IPS DF 19.7 (cell line): Measurements from ENCODE around the gene LMAN2.
"Not testable (repeated sequence)": the region's sequence is repeated elsewhere in the genome, so short reads cannot be mapped to it uniquely, and the experiment has no call there.

Experiments
- DNase-seq: peaks from one replicate; pipeline ENCODE4 v3.0.0-alpha.2; 2013; ENCODE audit warnings: low read depth, low spot score

The LMAN2 gene

GRCh38 chr5:177306674-177307543, 44.6 kb downstream of the LMAN2 start:
- no peak for DNase-seq

GRCh38 chr5:177306103-177306640, 45.3 kb downstream of the LMAN2 start:
- DNase-seq = not testable (repeated sequence)

DNA sequence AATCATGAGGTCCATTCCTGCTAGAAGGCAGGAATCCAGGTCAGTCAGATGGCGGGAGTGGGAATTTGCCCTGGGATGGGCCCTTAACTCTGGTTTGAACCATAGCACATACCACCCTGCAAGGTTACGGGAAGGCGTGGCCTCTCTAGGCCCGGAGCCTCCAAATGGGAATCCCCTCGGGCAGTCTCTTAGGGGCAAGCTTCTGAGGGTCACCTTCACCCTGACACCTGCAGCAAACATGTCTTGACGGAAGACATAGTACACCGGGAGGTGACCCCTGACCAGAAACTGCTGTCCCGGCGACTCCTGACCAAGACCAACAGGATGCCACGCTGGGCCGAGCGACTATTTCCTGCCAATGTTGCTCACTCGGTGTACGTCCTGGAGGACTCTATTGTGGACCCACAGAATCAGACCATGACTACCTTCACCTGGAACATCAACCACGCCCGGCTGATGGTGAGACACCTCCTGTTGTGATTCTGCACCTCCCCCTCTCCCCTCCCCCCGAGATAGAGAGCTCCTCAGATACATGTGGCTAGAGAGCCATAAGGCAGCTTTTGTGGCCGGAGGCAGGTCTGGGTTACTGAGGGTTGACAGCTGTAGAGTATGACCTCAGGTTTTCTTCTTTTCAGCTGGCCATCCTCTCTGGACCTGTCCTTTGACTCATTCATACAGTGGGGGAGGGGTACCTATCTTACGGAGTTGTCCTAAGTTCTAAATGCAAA, 46.9 kb downstream of the LMAN2 start:
- DNase-seq = no peak

DNA sequence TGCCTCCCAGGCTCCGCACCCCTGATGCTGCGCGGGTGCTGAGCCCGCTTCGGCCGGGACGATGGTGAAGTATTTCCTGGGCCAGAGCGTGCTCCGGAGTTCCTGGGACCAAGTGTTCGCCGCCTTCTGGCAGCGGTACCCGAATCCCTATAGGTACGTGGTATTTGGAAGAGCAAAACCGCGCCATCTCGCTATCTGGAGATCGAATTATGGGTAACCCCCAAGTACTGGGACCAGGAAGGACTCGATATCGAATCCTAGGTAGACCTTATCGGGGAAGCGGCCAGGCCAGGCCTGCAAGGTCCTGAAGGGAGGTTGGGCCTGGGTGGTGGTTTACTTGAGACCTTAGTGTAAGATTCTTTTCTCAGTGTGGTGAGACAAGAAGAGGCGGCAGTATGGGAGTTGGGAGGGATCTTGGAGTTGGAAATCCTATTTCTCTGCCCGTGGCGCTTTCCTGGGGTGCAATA, 47.5 kb downstream of the LMAN2 start:
- no peak for DNase-seq

- no peak for DNase-seq
These were observed 48.1 kb downstream of the LMAN2 start, which contains the start of the genes PRELID1 and RAB24 for GRCh38 chr5:177303121-177303924. PRELID1 (plus strand) TSS chr5:177303799; CDS start chr5:177303986, 187 bp downstream. RAB24 (minus strand) TSS chr5:177303719; CDS start chr5:177303288, 431 bp downstream.

DNA sequence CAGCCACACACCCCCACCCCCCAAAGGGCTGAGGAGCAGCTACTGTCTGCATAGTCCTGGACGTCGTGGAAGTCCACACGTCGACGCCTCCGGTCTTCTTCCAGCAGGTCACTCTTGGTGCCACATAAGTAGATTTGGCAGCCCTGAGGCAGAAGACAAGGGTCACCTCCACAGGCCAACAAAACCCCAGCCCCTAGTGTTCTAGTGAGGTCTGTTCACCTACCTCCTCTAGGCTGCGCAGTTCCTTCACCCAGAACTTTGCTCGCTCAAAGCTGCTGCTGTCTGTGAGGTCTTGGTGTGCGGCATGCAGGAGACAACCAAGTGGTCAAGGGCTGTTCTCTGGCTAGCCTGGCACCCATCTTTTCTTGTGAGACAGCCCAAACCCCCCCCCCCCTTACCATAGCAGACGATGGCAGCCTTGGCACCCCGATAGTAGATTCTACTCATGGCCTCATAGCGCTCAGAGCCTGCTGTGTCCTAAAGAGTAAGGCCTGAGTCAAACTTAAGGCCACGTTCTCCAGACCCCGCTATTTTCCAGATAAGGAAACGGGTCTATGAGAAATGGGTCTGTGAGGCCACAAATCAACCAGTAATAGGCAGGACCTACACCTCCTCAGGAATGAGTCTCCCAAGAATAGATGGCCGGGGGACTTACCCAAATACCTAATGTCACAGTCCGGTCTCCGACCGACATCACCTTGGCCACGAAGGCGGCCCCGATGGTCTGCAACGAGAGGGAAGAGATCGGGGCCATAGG, 48.9 kb downstream of the LMAN2 start:
- DNase-seq = no peak

DNA sequence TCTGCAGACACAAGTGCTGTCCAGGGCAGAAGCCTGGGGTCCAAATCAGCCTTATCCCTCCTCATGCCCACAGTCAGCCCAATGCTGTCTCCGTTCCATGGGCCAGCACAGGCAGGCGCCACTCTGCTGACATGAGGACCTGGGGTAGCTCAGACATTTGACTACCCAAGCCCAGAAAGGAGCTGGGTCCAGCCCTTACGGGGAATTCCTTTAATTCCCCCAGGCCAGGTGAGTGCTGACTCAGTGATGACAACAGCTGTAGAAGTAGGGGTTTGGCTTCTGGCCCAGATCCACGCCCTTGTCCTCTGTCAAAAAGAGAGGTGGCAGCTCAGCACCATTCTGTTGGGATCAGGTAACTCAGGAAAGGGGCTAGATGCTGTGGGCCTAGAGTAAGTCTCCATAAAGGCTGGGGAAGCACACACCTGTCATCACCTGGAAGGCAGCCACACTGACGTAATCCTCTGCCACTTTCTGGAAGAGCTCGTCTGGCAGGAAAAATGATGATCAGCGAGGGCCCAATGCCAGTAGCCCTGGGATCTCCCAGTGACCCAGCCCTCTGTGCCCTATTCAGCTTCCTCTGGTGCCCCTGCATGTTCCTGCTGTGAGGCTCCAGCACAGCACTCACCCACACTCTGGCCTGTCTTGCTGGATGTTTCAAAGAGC, 49.8 kb downstream of the LMAN2 start:
- DNase-seq = no peak

GRCh38 chr5:177300951-177301350, 50.5 kb downstream of the LMAN2 start:
- no peak for DNase-seq

DNA sequence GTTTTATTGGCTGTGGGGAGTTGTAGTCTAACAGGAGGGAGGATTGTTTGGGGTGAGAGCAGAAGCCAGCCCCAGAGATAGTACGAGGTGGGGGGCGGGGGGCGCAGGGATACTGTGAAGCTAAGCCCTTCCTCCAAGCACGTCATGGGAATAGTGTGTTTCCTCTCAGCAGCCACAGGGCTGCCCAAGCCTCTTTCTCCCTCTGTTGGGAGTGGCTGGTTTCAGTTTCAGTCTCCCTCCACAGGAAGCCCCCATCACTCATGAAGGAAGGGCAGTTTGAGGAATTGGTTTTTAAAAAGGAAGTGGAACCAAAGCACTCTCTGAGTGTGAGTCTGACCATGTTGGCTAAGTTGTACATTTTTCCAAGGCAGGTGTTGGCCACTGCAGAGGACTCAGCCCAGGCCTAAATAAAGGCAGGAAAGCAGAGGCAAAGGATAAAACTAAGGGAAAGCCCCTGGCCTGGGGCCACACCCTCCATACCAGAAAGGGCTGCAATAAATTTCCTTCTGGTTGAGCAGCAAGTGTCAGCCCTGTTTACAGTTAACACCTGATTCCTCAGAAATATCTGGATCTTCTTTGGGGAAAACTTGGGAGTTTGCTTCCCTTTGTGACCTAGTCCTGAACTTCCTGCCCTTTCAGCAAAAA, 51.1 kb downstream of the LMAN2 start:
- DNase-seq = no peak

DNA sequence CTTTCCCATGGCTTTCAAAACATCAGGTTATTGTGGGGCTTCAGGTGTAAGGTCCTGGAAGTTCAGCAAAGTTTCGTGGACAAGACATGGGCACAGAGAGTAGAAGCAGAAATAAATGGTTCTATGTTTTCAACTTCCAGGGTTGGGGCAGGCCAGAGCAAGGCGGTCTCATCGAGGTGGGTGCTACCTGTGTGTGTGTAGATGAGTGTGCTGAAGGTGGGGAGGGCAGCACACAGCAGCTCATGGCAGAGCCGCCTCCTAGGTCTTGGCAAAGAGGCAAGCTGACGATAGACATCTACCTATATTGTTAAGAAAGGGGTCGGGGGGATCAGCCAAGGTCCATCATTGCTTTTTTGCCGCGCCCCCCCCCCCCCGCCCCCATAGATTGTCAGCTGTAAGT, 51.8 kb downstream of the LMAN2 start:
- DNase-seq = no peak

DNA sequence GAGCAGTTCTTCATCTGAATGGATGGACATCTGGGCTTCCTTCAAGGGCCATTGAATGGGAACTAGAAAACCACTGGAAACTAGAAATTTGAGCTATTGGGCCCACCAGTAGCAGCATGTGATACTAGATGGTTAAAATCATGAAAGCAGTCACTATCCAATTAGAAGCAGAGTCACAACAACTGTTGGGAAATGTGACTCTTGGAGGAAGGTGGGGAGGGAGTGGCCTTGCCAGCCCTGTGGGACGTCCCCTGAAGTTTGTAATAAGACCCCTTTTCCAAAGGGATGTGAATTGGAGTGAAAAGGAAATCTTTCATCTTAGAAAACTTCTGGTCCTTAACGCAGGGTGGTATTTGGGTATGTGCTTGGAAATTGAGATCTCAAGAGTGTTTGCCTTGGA, 53.5 kb downstream of the LMAN2 start:
- no peak for DNase-seq

DNA sequence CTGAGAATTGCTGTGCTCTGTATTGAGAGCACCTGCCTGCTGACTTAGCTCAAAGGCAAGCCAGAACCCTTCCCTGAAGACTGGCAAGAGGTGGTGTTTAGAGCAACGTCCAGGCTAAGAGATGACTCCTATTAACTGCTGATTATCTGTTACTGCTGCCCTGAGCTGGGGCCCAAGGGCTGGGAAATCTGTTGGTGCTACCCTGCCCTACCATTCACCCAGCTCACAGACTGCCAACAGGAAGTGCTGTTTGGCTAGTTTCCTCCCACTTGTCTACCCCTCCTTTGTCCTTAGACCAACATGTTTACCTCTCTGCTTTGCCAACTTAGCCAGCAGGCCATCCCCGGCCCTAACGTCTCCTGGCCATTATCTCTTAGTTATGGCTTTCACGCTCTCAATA, 54.9 kb downstream of the LMAN2 start:
- no peak for DNase-seq

GRCh38 chr5:177295924-177296323, 55.5 kb downstream of the LMAN2 start:
- no peak for DNase-seq

DNA sequence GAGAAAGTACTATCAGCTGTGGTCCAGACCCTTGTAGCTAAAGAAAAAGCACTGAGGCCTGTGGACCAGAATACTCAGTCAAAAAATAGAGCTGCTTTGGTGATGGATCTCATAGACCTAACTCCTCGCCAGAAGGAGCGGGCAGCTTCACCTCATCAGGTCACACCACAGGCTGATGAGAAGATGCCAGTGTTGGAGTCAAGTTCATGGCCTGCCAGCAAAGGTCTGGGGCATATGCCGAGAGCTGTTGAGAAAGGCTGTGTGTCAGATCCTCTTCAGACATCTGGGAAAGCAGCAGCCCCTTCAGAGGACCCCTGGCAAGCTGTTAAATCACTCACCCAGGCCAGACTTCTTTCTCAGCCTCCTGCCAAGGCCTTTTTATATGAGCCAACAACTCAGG, 56.8 kb downstream of the LMAN2 start:
- no peak for DNase-seq

GRCh38 chr5:177293819-177294581, 57.5 kb downstream of the LMAN2 start:
- no peak for DNase-seq

DNA sequence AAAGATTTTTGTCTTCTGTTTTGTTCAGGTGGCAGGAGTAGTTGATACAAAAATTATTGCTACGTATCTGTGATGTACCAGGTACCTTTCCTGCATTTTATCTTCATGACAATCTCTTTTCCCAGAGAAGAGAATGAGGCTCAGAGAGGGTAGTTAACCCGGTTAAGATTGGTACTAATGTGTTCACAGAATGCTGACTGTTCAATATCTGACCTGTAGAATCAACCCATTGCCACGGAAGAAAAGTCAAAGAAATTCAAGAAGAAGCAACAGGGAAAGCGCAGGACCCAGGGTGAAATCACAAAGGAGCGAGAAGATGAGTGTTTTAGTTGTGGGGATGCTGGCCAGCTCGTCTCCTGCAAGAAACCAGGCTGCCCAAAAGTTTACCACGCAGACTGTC, 59.7 kb downstream of the LMAN2 start:
- DNase-seq = no peak

GRCh38 chr5:177290816-177291596, 60.5 kb downstream of the LMAN2 start:
- DNase-seq = no peak

- DNase-seq = no peak
These were observed 63.3 kb downstream of the LMAN2 start for GRCh38 chr5:177288191-177288590.
